ENCODE results near the gene LSP1.

DNA sequence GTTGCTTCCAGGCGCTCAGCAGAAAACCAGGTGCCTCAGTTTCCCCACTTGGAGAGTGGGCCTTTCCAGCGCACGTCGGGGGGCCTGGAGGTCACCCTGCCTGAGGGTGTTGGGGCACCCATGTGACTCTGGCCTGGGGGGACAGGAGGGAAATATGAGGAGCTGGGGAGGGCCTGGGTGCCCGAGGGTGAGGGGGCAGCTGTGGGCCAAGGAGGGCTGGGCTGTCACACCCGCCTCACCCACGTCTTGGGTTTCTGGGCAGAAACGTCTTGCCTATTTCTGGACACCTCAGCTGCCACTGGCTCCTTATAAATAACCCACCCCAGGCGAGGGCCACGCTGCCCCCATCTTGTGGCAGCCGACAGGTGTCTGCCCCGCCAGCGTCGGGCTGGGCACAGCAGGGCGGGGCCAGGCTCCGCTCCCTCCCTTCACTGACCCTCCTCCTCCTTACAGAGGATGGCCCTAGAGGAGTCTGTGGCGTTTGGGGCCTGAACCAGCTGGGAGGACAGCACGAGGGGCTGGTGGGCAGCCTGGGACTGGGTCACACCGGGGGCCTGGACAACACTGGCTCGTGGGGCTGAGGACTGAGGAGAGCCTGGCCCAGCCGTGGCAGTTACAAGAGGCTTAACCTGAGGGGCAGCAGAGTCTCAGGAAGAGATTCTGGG is 68.2 kb downstream of the LSP1 start:
- no peak for TF ChIP-seq POLR2AphosphoS5 (IDR thresholded peaks at IDR 0.05; ENCODE audit: low read depth, low read length)
- TF ChIP-seq, protein P1, sequence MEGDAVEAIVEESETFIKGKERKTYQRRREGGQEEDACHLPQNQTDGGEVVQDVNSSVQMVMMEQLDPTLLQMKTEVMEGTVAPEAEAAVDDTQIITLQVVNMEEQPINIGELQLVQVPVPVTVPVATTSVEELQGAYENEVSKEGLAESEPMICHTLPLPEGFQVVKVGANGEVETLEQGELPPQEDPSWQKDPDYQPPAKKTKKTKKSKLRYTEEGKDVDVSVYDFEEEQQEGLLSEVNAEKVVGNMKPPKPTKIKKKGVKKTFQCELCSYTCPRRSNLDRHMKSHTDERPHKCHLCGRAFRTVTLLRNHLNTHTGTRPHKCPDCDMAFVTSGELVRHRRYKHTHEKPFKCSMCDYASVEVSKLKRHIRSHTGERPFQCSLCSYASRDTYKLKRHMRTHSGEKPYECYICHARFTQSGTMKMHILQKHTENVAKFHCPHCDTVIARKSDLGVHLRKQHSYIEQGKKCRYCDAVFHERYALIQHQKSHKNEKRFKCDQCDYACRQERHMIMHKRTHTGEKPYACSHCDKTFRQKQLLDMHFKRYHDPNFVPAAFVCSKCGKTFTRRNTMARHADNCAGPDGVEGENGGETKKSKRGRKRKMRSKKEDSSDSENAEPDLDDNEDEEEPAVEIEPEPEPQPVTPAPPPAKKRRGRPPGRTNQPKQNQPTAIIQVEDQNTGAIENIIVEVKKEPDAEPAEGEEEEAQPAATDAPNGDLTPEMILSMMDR (IDR thresholded peaks at IDR 0.05) = no peak

All from Panc1 (cell line).